Measurements from ENCODE around the gene NAA60.
"Not testable (repeated sequence)": the region's sequence is repeated elsewhere in the genome, so short reads cannot be mapped to it uniquely, and the experiment has no call there.

The NAA60 gene

DNA sequence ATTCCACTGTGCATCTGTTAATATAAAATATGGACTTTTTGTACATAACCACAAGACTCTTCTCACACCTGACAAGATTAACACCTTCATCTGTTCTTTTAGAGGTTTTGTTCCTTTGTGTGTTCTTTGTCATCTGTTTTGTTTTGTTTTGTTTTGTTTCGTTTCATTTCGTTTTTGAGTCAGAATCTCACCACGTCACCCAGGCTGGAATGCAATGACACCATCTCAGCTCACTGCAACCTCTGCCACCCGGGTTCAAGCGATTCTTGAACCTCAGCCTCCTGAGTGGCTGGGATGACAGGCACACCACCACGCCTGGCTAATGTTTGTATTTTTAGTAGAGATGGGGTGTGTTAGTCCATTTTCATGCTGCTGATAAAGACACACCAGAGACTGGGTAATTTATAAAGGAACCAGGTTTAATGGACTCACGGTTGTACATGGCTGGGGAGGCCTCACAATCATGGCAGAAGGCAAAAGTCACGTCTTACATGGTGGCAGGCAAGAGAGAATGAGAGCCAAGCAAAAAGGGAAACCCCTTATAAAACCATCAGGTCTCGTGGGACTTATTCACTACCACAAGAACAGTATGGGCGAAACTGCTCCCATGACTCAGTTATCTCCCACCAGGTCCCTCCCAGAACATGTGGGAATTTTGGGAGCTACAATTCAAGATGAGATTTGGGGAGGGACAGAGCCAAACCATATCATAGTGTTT lies 29.6 kb downstream of the NAA60 start:
- H2AFZ ChIP-seq (ENCODE audit: low read length): no peak overlapping the region
- no peaks in the 10 kb centered on the region for H3K4me1 ChIP-seq (ENCODE audit: insufficient read depth, low read length, severe bottlenecking)
- no peak overlapping the region for H3K9ac ChIP-seq (ENCODE audit: low read length)
- H3K9me3 ChIP-seq (ENCODE audit: low read length): 0 out of 2 replicates have a peak, but pooled peaks cover 3% of the 10 kb centered on the region
- H3K4me2 ChIP-seq (ENCODE audit: low read length): no peak overlapping the region
- H3K27me3 ChIP-seq (ENCODE audit: insufficient read depth, low read length): no peaks in the 10 kb centered on the region
- peaks cover 5% of the 10 kb centered on the region; the same call in 1 of the 2 replicates for H3K79me2 ChIP-seq (ENCODE audit: insufficient read depth, low read length)
- TF ChIP-seq CTCF (IDR thresholded peaks at IDR 0.05; ENCODE audit: low read length) (no peak), EZH2 (IDR thresholded peaks at IDR 0.05; ENCODE audit: borderline replicate concordance, low read length) (no peak)
- H3F3A ChIP-seq (ENCODE audit: insufficient read depth, low read length): no peaks in the 10 kb centered on the region
- no peak overlapping the region for H3K27ac ChIP-seq (ENCODE audit: low read depth, low read length, poor library complexity, severe bottlenecking)
- H3K9me2 ChIP-seq (ENCODE audit: low read depth, low read length): no peaks in the 10 kb centered on the region
- no peaks in the 10 kb centered on the region for H4K20me1 ChIP-seq (ENCODE audit: insufficient read depth, low read length)
- peaks cover 9% of the 10 kb centered on the region for H3K36me3 ChIP-seq (ENCODE audit: insufficient read depth, low read length)
- no peak overlapping the region for H3K4me3 ChIP-seq (ENCODE audit: low read depth, low read length, poor library complexity, severe bottlenecking)

GRCh38 chr16:3473596-3473943 lies 30.1 kb downstream of the NAA60 start:
- H4K20me1 ChIP-seq (ENCODE audit: insufficient read depth, low read length); H2AFZ ChIP-seq (ENCODE audit: low read length); H3K9me3 ChIP-seq (ENCODE audit: low read length); H3K9me2 ChIP-seq (ENCODE audit: low read depth, low read length); H3K27ac ChIP-seq (ENCODE audit: low read depth, low read length, poor library complexity, severe bottlenecking); H3K27me3 ChIP-seq (ENCODE audit: insufficient read depth, low read length); H3K4me1 ChIP-seq (ENCODE audit: insufficient read depth, low read length, severe bottlenecking); H3K4me2 ChIP-seq (ENCODE audit: low read length); H3K4me3 ChIP-seq (ENCODE audit: low read depth, low read length, poor library complexity, severe bottlenecking); H3K36me3 ChIP-seq (ENCODE audit: insufficient read depth, low read length); H3K79me2 ChIP-seq (ENCODE audit: insufficient read depth, low read length); H3K9ac ChIP-seq (ENCODE audit: low read length); H3F3A ChIP-seq (ENCODE audit: insufficient read depth, low read length): not testable (repeated sequence)

- Histone ChIP-seq H2AFZ (ENCODE audit: low read length) (no peak overlapping the region), H3K4me3 (ENCODE audit: low read depth, low read length, poor library complexity, severe bottlenecking) (no peak overlapping the region), H4K20me1 (ENCODE audit: insufficient read depth, low read length) (no peaks in the 10 kb centered on the region), H3K9me2 (ENCODE audit: low read depth, low read length) (no peaks in the 10 kb centered on the region), H3K9me3 (ENCODE audit: low read length) (0 out of 2 replicates have a peak, but pooled peaks cover 3% of the 10 kb centered on the region), H3K4me1 (ENCODE audit: insufficient read depth, low read length, severe bottlenecking) (no peaks in the 10 kb centered on the region), H3K27me3 (ENCODE audit: insufficient read depth, low read length) (no peaks in the 10 kb centered on the region), H3K36me3 (ENCODE audit: insufficient read depth, low read length) (peaks cover 11% of the 10 kb centered on the region), H3K79me2 (ENCODE audit: insufficient read depth, low read length) (peaks cover 5% of the 10 kb centered on the region; the same call in 1 of the 2 replicates), H3K27ac (ENCODE audit: low read depth, low read length, poor library complexity, severe bottlenecking) (no peak overlapping the region), H3K9ac (ENCODE audit: low read length) (no peak overlapping the region), H3K4me2 (ENCODE audit: low read length) (no peak overlapping the region), H3F3A (ENCODE audit: insufficient read depth, low read length) (no peaks in the 10 kb centered on the region)
- no peak for TF ChIP-seq CTCF (IDR thresholded peaks at IDR 0.05; ENCODE audit: low read length)
- no peak for TF ChIP-seq EZH2 (IDR thresholded peaks at IDR 0.05; ENCODE audit: borderline replicate concordance, low read length)
Observed at GRCh38 chr16:3474136-3474779, 30.8 kb downstream of the NAA60 start.

DNA sequence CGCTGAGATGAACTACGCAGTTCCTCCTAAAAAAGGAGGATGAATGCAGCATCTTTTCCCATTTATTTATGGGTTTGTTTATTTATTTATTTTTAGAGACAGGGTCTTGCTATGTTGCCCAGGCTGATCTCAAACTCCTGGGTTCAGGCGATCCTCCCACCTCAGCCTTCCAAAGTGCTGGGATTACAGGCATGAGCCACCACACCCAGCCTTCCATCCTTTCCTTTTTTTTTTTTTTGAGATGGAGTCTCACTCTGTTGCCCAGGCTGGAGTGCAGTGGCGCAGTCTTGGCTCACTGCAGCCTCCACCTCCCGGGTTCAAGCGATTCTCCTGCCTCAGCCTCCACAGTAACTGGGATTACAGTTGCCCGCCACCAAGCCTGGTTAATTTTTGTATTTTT lies 31.4 kb downstream of the NAA60 start:
- H3K27me3 ChIP-seq (ENCODE audit: insufficient read depth, low read length); H3K9ac ChIP-seq (ENCODE audit: low read length); H3K27ac ChIP-seq (ENCODE audit: low read depth, low read length, poor library complexity, severe bottlenecking); H3K4me2 ChIP-seq (ENCODE audit: low read length); H4K20me1 ChIP-seq (ENCODE audit: insufficient read depth, low read length); H3K4me1 ChIP-seq (ENCODE audit: insufficient read depth, low read length, severe bottlenecking); H2AFZ ChIP-seq (ENCODE audit: low read length); H3K9me2 ChIP-seq (ENCODE audit: low read depth, low read length); H3K79me2 ChIP-seq (ENCODE audit: insufficient read depth, low read length); H3K4me3 ChIP-seq (ENCODE audit: low read depth, low read length, poor library complexity, severe bottlenecking); H3K9me3 ChIP-seq (ENCODE audit: low read length); H3F3A ChIP-seq (ENCODE audit: insufficient read depth, low read length): not testable (repeated sequence)
- peaks cover 15% of the 10 kb centered on the region for H3K36me3 ChIP-seq (ENCODE audit: insufficient read depth, low read length)

Data from OCI-LY1 (cell line).